Neuron (in vitro differentiated cells): ENCODE results near the gene CDC73.

ENCODE experiments used
- H2AFZ ChIP-seq: one replicate; pipeline ENCODE4 v1.6.1; 2013; ENCODE audit warnings: low read depth, mild to moderate bottlenecking, inconsistent platforms, low read length, moderate library complexity
- H3K27me3 ChIP-seq: one replicate; pipeline ENCODE4 v1.6.1; 2013; ENCODE audit warnings: low read length; ENCODE audit not compliant: insufficient read depth
- H3K36me3 ChIP-seq: one replicate; pipeline ENCODE4 v1.6.1; 2013; ENCODE audit warnings: low read length; ENCODE audit not compliant: insufficient read depth
- H3K4me1 ChIP-seq: one replicate; pipeline ENCODE4 v1.6.1; 2013; ENCODE audit warnings: low read length; ENCODE audit not compliant: insufficient read depth
- H3K4me3 ChIP-seq: 2 replicates; pipeline ENCODE4 v1.5.1; 2013; ENCODE audit warnings: mild to moderate bottlenecking, low read length, moderate library complexity
- H3K9me3 ChIP-seq: one replicate; pipeline ENCODE4 v1.6.1; 2013; ENCODE audit warnings: low read length

CDC73 gene

DNA sequence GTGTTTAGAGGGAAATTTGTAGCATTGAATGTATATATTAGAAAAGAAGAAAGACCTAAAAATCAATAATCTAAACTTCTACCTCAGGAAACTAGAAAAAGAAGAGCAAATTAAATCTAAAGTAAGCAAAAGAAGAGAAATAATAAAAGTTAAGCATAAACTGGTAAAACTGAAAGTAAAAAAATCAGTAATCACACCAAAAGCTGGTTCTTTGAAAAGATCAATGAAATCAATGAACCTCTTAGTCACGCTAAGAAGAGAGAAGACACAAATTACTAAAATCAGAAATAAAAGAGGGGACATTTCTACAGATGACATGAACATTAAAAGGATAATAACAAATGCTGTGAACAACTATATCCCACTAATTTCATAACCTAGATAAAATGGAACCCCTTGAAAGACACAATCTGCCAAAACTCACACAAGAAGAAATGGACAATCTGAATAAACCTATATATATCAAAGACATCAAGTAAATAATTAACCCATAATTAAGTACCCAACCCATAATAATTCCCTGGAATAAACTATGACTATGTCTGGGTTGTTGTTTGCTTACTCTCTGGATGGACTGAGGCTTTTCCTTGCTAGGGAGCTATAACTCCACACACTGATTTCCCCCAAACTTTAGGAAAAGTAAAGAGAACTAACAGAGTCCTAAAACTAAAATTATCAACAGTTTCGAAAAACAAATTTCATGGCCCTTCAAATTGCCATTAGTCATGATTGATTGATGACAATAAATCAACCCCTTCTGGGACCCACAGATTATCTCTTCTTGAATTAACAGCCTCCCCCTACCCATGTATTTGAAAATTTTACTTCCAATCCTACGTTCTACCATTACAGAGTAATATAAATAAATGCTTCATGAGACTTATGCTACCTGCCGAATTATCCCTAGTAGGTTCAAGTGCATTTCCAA is 2.8 kb upstream of the CDC73 start:
- H3K4me1 ChIP-seq = peaks cover 4% of the 10 kb centered on the region
- H3K27me3 ChIP-seq = no peaks in the 10 kb centered on the region
- H3K36me3 ChIP-seq = no peaks in the 10 kb centered on the region
- no peak overlapping the region for H2AFZ ChIP-seq
- no peak overlapping the region for H3K4me3 ChIP-seq
- H3K9me3 ChIP-seq = no peaks in the 10 kb centered on the region

DNA sequence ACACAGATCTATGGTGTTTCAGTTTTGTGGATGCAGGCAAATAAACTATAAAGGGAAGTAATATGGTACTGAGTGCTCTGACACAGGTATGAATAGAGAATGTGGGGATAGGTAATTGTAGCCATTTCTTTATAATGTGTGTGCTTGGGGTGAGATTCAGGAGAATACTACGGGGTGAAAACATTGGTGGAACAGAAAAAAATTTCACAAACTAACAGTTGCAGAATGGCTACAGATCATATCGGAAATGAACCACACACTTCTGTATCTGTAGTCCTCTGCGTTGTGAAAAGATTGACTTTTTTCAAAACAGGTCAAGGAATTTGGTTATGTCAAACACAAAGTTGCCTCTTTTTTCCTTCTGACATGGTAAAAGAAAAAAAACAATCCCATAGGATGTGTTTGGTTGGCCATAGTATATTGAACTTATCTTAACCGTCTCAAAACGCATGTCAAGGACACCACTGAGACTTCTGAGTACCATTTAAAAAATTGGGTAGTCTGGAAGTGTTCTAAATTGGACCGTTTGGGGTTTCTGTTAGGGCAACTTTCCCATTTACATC is 1.1 kb upstream of the CDC73 start:
- no peaks in the 10 kb centered on the region for H3K27me3 ChIP-seq
- no peak overlapping the region for H2AFZ ChIP-seq
- H3K9me3 ChIP-seq = no peaks in the 10 kb centered on the region
- peaks cover 6% of the 10 kb centered on the region for H3K36me3 ChIP-seq
- H3K4me3 ChIP-seq = peak overlapping the region; percentile 75
- H3K4me1 ChIP-seq = peaks cover 4% of the 10 kb centered on the region

DNA sequence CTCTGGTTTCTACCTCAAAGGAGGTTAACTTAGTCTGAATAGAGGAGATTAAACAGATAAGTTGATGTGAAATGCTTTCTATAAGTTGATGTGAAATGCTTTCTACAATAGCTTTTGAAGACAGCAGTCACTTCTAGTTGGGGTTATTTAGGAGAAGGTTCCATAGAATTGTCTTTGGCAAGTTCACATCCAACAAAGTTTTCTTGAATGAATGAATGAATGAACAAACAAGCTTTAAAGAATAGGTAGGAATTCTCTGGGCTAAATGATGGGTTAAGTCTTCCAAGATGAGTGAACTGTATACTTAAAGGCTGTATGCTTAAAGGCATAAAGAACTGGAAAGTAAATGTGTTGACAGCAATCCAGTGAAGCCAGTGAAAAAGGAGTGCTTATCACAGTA is 1.9 kb downstream of the CDC73 start:
- peak overlapping the region; percentile 75 for H3K4me3 ChIP-seq
- H3K27me3 ChIP-seq = no peaks in the 10 kb centered on the region
- H3K9me3 ChIP-seq = no peaks in the 10 kb centered on the region
- peaks cover 4% of the 10 kb centered on the region for H3K4me1 ChIP-seq
- H3K36me3 ChIP-seq = peaks cover 28% of the 10 kb centered on the region
- no peak overlapping the region for H2AFZ ChIP-seq

DNA sequence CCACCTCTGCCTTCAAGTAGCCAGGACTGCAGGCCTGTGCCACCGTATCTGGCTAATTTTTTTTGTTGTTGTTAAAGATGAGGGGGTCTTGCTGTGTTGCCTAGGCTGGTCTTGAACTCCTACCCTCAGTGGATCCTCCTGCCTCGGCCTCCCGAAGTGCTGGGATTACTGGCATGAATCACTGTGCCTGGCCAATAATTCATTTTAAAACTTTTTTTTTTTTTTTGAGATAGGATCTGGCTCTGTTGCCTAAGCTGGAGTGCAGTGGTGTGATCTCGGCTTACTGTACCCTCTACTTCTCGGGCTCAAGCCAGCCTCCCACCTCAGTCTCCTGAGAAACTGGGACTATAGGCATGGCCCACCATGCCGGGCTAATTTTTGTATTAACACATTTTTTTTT is 3.5 kb downstream of the CDC73 start:
- no peaks in the 10 kb centered on the region for H3K27me3 ChIP-seq
- H3K9me3 ChIP-seq = no peaks in the 10 kb centered on the region
- no peak overlapping the region for H2AFZ ChIP-seq
- H3K36me3 ChIP-seq = peaks cover 42% of the 10 kb centered on the region
- H3K4me3 ChIP-seq = no peak overlapping the region
- H3K4me1 ChIP-seq = peaks cover 4% of the 10 kb centered on the region

DNA sequence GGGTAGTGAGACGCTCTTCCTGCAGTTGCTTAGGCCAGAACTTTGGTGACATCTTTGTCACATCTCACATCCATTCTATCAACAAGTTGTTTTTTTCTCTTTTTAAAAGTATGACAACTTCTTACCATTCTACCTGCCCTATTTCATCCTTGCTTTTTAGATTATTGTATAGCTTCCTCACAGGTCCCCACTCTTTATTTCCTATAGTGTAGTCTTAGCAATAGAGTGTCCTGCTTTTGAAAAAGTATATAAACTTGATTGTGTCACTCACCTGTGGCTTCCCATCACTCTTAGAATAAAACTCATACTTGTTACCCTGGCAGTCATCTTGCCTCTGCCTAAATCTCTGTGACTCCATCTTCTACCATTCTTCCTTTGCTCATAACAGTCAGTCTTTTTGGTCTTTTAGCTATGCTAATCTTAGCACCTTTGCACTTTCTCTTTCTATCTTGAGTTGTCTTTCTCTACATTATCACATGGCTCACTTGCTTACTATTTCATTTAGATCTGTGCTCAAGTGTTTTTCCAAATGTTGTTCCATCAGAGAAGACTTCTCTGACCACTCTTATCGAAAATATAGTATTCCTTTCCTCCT is 9.5 kb downstream of the CDC73 start:
- Histone ChIP-seq H3K9me3 (peaks cover 1% of the 10 kb centered on the region), H3K27me3 (no peaks in the 10 kb centered on the region), H3K4me3 (no peak overlapping the region), H2AFZ (no peak overlapping the region), H3K36me3 (peaks cover 71% of the 10 kb centered on the region), H3K4me1 (no peaks in the 10 kb centered on the region)

DNA sequence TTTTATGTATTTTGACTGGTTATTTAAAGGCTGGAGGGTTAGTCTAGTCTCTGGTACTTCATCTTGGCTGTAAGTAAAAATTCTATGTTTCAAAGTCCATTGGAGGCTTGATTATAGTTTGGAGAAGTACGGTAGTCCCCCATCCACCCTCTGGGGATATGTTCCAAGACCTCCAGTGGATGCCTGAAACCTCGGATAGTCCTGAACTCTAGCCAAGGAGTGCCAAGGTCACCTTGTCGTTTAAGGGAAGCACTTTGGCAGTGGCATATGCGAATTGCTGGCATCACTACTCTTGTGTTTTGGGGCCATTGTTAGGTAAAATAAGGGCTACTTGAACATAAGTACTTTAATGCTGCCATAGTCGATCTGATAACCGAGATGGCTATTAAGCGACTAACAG is 18.4 kb downstream of the CDC73 start:
- no peak overlapping the region for H3K4me3 ChIP-seq
- H3K27me3 ChIP-seq = no peaks in the 10 kb centered on the region
- H3K9me3 ChIP-seq = peaks cover 5% of the 10 kb centered on the region
- H2AFZ ChIP-seq = no peak overlapping the region
- H3K36me3 ChIP-seq = peaks cover 74% of the 10 kb centered on the region
- no peaks in the 10 kb centered on the region for H3K4me1 ChIP-seq

DNA sequence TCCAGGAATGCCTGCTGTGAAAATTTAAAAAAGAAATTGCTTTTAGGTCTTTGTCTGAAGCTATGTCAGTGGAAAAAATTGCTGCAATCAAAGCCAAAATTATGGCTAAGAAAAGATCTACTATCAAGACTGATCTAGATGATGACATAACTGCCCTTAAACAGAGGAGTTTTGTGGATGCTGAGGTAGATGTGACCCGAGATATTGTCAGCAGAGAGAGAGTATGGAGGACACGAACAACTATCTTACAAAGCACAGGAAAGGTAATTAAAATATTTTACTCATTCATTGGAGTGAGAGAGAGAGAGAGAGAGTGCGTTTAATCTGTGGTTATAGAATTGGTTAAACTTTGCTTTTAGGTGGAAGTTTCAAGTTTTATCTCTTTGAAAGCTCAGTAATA is 20.0 kb downstream of the CDC73 start:
- Histone ChIP-seq H3K4me1 (no peaks in the 10 kb centered on the region), H3K4me3 (no peak overlapping the region), H3K27me3 (no peaks in the 10 kb centered on the region), H2AFZ (no peak overlapping the region), H3K9me3 (peaks cover 3% of the 10 kb centered on the region), H3K36me3 (peaks cover 70% of the 10 kb centered on the region)

DNA sequence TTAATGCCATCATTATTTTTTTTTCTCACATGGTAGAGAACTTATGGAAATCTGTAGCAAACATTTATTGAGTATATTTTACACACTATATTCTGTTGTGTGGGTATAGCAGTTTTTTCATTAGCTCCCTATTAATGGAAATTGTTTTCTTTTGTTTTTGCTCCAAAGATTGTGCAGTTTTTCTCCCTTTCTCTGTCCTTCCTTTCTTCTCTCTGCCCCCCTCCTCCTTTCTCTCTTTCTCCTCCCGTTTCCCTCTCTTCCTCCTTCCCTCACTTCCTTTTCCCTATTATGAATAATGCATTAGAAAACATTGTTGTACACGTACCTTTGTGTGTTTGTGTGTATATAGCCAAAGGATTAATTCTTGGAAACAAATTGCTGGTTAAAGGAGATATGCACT is 20.6 kb downstream of the CDC73 start:
- Histone ChIP-seq H3K9me3 (peaks cover 3% of the 10 kb centered on the region), H3K4me3 (no peak overlapping the region), H3K4me1 (no peaks in the 10 kb centered on the region), H3K36me3 (peaks cover 67% of the 10 kb centered on the region), H3K27me3 (no peaks in the 10 kb centered on the region), H2AFZ (no peak overlapping the region)

DNA sequence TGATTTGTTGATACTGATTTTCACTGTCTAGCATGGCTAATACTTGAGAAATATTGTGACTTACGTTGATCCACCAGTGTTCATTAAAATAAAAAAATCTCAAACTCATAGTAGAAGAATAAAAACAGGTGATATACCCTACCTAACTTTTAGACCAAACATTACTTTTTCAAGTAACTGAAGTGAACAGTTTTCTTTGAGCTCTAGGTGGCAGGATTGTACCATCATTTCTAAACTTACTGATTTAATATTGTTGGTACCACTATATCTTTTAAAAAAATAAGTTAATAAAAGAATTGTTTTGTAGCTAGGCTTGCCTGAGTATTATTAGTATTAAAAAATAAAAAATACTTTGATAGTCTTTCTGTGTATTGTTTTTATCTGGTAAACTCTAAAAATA is 21.5 kb downstream of the CDC73 start:
- no peak overlapping the region for H3K4me3 ChIP-seq
- H3K27me3 ChIP-seq = no peaks in the 10 kb centered on the region
- peaks cover 66% of the 10 kb centered on the region for H3K36me3 ChIP-seq
- H3K4me1 ChIP-seq = no peaks in the 10 kb centered on the region
- H3K9me3 ChIP-seq = peaks cover 3% of the 10 kb centered on the region
- H2AFZ ChIP-seq = no peak overlapping the region

DNA sequence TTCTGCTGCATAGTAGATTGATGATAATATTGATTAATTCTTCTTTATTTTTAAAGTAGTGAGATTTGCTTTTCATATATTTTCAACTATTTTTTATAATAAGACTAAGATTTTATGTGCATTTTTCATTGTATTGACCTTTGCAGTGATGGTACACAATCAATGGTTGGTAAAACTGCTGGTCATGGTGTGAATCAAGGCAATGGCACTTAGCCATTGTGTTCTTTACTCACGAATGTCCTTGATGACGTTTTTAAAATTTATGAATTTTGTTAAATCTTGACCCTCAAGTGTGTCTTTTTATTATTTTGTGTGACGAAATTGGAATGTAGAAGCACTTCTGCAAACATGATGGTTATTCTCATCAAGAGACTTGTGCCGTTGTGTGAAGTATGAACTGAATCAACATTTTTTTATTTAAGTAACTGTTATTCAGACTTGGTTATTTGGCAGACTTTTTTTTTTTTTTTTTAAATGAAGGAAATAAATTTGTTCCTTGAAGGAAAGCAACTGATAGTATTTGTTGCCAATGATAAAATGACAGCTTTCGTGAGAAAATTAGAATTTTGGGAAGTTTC is 22.6 kb downstream of the CDC73 start:
- no peak overlapping the region for H2AFZ ChIP-seq
- H3K36me3 ChIP-seq = peaks cover 63% of the 10 kb centered on the region
- H3K9me3 ChIP-seq = peaks cover 3% of the 10 kb centered on the region
- H3K4me3 ChIP-seq = no peak overlapping the region
- H3K27me3 ChIP-seq = no peaks in the 10 kb centered on the region
- no peaks in the 10 kb centered on the region for H3K4me1 ChIP-seq

DNA sequence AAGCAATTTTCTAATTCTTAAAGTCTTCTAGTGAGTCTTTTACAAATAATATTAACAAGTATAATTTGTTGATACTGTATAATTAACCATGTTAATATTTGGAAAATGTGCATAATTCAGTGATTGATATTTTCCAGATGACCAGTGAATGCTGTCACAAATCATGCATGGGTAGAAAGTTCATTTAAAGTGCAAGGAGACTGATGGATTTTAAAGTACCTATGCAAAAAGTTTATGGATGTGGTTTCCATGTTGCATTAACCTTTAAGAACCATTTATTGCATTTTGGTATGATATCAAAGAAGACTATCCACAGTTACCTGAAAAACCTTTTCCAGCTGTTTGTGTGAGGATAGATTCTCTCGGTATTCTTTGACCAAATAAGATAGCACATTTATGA is 23.2 kb downstream of the CDC73 start:
- H3K4me1 ChIP-seq = no peaks in the 10 kb centered on the region
- peaks cover 3% of the 10 kb centered on the region for H3K9me3 ChIP-seq
- H3K4me3 ChIP-seq = no peak overlapping the region
- H3K36me3 ChIP-seq = peaks cover 61% of the 10 kb centered on the region
- no peak overlapping the region for H2AFZ ChIP-seq
- H3K27me3 ChIP-seq = no peaks in the 10 kb centered on the region

DNA sequence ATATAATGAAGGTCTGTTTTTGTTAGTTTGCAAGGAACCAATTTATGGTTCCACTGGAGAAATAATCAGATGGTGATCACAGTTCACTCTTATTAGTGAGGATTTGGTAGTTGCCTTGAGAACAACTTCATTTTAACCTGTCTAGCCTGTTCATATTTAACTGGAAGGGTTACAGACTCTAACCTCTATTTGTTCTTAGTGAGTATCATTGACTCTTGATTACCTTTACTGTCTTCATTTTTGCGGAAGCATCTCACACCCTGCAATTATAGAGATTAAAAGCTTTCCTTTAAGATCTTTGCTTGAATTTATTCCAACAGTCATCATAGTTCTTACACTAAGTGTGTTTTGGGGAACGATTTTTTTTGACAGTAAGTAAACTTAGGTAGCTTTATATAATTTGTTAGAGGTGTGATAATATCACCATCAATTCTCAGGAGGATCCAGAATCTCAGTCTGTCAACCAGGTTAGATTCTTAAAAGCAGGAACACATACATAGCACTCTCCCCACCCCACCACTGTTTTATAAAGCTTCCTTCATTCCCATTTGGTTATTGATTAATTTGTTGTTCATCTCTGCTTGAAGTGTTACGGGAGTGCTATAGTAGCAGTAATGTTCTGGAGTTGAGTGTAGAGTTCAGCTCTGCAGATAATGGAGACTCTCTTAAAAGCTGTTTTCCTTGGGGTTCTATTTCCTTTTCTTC is 34.4 kb downstream of the CDC73 start:
- Histone ChIP-seq H3K27me3 (no peaks in the 10 kb centered on the region), H3K36me3 (peaks cover 32% of the 10 kb centered on the region), H3K9me3 (no peaks in the 10 kb centered on the region), H3K4me3 (no peak overlapping the region), H3K4me1 (no peaks in the 10 kb centered on the region), H2AFZ (no peak overlapping the region)

DNA sequence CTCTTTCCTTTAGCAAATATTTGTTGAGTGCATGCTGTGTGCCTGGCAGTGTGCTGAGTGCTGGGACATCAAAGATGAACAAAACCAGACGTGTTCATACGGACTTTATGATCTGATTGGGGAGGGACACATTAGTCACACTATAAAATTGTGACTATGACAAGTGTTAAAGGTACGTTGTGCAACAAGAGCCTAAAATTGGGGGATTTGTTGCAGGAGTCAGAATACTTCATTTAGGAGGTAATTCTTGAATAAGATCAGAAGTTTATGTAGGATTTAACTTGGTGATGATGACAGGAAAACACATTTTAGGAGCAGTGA is 35.0 kb downstream of the CDC73 start:
- Histone ChIP-seq H3K27me3 (no peaks in the 10 kb centered on the region), H3K36me3 (peaks cover 28% of the 10 kb centered on the region), H3K9me3 (no peaks in the 10 kb centered on the region), H3K4me1 (no peaks in the 10 kb centered on the region), H3K4me3 (no peak overlapping the region), H2AFZ (no peak overlapping the region)
